HepG2 (cell line): ENCODE measurements around the gene BSG. TPM values are rescaled to one million over a fixed set of nuclear protein-coding genes. Genes with fewer than 3 reads are reported as not detected.

Source experiments
- ASH2L ChIP-seq: fragments of 300-600, 200-600 bp; sonication (generic); IDR thresholded peaks from 2 replicates; pipeline ENCODE4 v1.7.0; 2017; ENCODE audit warnings: low read depth, mild to moderate bottlenecking, moderate library complexity, mixed read lengths, low read length; ENCODE audit not compliant: insufficient read length
- MAFF ChIP-seq: IDR thresholded peaks from 2 replicates; pipeline ENCODE4 v1.6.1; 2011; ENCODE audit warnings: low read depth, low read length, improper control_type of control experiment
- MAFK ChIP-seq, 2 experiments: IDR thresholded peaks in 1 of 2; conservative IDR thresholded peaks in 1 of 2; 2 replicates each; pipeline ENCODE4 v1.6.1; 2011; ENCODE audit warnings: improper control_type of control experiment in 2 of 2, low read length in 2 of 2
- SOX5 ChIP-seq: IDR thresholded peaks from 2 replicates; pipeline ENCODE4 v1.6.1; 2016; ENCODE audit warnings: borderline replicate concordance
- YEATS2 ChIP-seq: sonication (generic); formaldehyde crosslinking; IDR thresholded peaks from 2 replicates; pipeline ENCODE4 v1.4.0; 2020; ENCODE audit warnings: missing genetic modification reagents, borderline replicate concordance
- ZC3H4 ChIP-seq: sonication (generic); formaldehyde crosslinking; IDR thresholded peaks from 2 replicates; pipeline ENCODE4 v1.4.0; 2020; ENCODE audit warnings: missing genetic modification reagents, borderline replicate concordance
- ZNF20 ChIP-seq: sonication (generic); formaldehyde crosslinking; IDR thresholded peaks from 2 replicates; pipeline ENCODE4 v1.4.0; 2020; ENCODE audit warnings: mild to moderate bottlenecking, moderate library complexity, missing genetic modification reagents
- ZNF326 ChIP-seq: sonication (generic); formaldehyde crosslinking; IDR thresholded peaks from 2 replicates; pipeline ENCODE4 v1.4.0; 2020; ENCODE audit warnings: missing genetic modification reagents, borderline replicate concordance
- ZNF572 ChIP-seq: sonication (generic); formaldehyde crosslinking; IDR thresholded peaks from 2 replicates; pipeline ENCODE4 v1.5.1; 2020; ENCODE audit warnings: mild to moderate bottlenecking, missing genetic modification reagents
- polyA plus RNA-seq, 8 experiments: library from polyadenylated mRNA; depleted of rRNA in 3 of 8; stranded (reverse) in 7 of 8; unstranded in 1 of 8; fragments of >200 nt; fragmentation: Illumina TruSeq in 4 of 8; extraction: Trizol in 4 of 8; gene quantifications; 2 replicates each; pipeline versions ENCODE4 v1.2.1 to v1.2.3, GENCODE V29; 2011 to 2016; ENCODE audit warnings: low read depth in 4 of 8, missing spikeins in 1 of 8, mixed read lengths in 1 of 8; ENCODE audit not compliant: insufficient read depth in 1 of 8
- total RNA-seq, 5 experiments: library from RNA; depleted of rRNA; stranded (reverse); fragments of >200 nt; fragmentation: Illumina TruSeq; extraction: Trizol; gene quantifications; 2 replicates each; pipeline ENCODE4 v1.2.3, GENCODE V29; 2016; ENCODE audit warnings: low read depth in 1 of 5
- TF ChIP-seq, protein P1 (sequence below): sonication (generic); formaldehyde crosslinking; conservative IDR thresholded peaks from 2 replicates; pipeline ENCODE4 v1.5.0; 2020; ENCODE audit warnings: missing genetic modification reagents
- TF ChIP-seq, protein P2 (sequence below): sonication (generic); formaldehyde crosslinking; IDR thresholded peaks from 2 replicates; pipeline ENCODE4 v1.9.0; 2021; ENCODE audit warnings: missing genetic modification reagents, mild to moderate bottlenecking, borderline replicate concordance
- TF ChIP-seq, protein P3 (sequence below): conservative IDR thresholded peaks from 2 replicates; pipeline ENCODE4 v1.6.1; 2018; ENCODE audit warnings: missing genetic modification reagents
- TF ChIP-seq, protein P4 (sequence below): sonication (generic); formaldehyde crosslinking; IDR thresholded peaks from 2 replicates; pipeline ENCODE4 v1.5.1; 2020; ENCODE audit warnings: missing genetic modification reagents, mild to moderate bottlenecking, borderline replicate concordance
- TF ChIP-seq, protein P5 (sequence below): sonication (generic); formaldehyde crosslinking; IDR thresholded peaks from 2 replicates; pipeline ENCODE4 v1.4.0; 2020; ENCODE audit warnings: mild to moderate bottlenecking, missing genetic modification reagents
- TF ChIP-seq, protein P6 (sequence below): sonication (generic); formaldehyde crosslinking; IDR thresholded peaks from 2 replicates; pipeline ENCODE4 v1.5.0; 2020; ENCODE audit warnings: missing genetic modification reagents, mild to moderate bottlenecking, borderline replicate concordance

Gene BSG
- total and polyA plus RNA-seq, 2 of the 13 experiments (the other 11 are each of a cell fraction or from before 2014, with no cell fraction given) = 309 to 754 TPM

DNA sequence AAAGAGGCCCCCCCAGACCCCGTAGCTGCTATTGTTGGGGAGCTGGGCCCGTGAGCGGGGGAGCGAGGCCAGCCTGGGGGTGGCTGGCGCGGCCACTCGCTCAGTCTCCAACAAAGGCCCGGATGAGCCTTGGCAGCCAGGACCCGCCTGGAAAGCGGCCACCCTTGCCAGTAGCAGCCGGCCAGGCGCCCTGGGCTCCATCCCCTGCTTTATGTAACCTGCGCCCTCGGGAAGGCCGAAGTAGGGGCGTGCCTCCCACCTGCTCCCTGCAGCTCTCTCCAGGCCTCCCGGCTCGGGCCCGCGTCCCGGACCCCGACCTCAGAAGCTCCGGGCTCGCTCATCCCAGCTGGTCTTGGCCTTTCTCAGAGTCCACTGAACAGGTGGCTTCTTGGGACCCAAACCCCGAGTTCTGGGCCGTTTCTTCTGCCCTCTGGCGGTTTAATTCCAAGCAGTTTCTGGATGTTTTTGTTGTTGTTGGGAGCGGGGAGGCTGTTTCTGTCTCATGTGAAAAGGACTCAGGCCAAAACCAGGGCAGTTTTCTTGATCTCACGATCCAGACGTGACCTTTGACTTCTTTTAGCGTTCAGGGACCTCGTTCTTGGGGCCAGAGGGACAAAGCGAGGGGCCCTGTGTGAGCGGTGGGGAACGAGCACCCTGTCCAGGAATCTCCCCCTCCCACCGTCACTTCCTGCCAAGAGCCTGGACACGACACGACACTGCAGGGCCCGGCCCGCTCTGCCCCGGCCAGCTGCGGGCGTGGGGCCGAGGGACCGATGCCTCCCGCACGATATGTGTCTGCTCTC is 39.6 kb upstream of the BSG start (continued):
- TF ChIP-seq, protein P1, sequence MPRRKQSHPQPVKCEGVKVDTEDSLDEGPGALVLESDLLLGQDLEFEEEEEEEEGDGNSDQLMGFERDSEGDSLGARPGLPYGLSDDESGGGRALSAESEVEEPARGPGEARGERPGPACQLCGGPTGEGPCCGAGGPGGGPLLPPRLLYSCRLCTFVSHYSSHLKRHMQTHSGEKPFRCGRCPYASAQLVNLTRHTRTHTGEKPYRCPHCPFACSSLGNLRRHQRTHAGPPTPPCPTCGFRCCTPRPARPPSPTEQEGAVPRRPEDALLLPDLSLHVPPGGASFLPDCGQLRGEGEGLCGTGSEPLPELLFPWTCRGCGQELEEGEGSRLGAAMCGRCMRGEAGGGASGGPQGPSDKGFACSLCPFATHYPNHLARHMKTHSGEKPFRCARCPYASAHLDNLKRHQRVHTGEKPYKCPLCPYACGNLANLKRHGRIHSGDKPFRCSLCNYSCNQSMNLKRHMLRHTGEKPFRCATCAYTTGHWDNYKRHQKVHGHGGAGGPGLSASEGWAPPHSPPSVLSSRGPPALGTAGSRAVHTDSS (CRISPR knock-in tag) = no peak
- TF ChIP-seq SOX5 (CRISPR knock-in tag) = no peak; the same call in 1 of the 2 replicates
- TF ChIP-seq MAFF = no peak
- TF ChIP-seq ZC3H4 = no peak
- no peak; the same call in 1 of the 2 replicates for TF ChIP-seq YEATS2 (CRISPR knock-in tag)
- TF ChIP-seq, protein P2, sequence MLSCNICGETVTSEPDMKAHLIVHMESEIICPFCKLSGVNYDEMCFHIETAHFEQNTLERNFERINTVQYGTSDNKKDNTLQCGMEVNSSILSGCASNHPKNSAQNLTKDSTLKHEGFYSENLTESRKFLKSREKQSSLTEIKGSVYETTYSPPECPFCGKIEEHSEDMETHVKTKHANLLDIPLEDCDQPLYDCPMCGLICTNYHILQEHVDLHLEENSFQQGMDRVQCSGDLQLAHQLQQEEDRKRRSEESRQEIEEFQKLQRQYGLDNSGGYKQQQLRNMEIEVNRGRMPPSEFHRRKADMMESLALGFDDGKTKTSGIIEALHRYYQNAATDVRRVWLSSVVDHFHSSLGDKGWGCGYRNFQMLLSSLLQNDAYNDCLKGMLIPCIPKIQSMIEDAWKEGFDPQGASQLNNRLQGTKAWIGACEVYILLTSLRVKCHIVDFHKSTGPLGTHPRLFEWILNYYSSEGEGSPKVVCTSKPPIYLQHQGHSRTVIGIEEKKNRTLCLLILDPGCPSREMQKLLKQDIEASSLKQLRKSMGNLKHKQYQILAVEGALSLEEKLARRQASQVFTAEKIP = no peak
- TF ChIP-seq, protein P3, sequence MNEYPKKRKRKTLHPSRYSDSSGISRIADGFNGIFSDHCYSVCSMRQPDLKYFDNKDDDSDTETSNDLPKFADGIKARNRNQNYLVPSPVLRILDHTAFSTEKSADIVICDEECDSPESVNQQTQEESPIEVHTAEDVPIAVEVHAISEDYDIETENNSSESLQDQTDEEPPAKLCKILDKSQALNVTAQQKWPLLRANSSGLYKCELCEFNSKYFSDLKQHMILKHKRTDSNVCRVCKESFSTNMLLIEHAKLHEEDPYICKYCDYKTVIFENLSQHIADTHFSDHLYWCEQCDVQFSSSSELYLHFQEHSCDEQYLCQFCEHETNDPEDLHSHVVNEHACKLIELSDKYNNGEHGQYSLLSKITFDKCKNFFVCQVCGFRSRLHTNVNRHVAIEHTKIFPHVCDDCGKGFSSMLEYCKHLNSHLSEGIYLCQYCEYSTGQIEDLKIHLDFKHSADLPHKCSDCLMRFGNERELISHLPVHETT (CRISPR knock-in tag) = no peak
- TF ChIP-seq, protein P4, sequence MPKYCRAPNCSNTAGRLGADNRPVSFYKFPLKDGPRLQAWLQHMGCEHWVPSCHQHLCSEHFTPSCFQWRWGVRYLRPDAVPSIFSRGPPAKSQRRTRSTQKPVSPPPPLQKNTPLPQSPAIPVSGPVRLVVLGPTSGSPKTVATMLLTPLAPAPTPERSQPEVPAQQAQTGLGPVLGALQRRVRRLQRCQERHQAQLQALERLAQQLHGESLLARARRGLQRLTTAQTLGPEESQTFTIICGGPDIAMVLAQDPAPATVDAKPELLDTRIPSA (CRISPR knock-in tag) = no peak
- TF ChIP-seq, protein P5, sequence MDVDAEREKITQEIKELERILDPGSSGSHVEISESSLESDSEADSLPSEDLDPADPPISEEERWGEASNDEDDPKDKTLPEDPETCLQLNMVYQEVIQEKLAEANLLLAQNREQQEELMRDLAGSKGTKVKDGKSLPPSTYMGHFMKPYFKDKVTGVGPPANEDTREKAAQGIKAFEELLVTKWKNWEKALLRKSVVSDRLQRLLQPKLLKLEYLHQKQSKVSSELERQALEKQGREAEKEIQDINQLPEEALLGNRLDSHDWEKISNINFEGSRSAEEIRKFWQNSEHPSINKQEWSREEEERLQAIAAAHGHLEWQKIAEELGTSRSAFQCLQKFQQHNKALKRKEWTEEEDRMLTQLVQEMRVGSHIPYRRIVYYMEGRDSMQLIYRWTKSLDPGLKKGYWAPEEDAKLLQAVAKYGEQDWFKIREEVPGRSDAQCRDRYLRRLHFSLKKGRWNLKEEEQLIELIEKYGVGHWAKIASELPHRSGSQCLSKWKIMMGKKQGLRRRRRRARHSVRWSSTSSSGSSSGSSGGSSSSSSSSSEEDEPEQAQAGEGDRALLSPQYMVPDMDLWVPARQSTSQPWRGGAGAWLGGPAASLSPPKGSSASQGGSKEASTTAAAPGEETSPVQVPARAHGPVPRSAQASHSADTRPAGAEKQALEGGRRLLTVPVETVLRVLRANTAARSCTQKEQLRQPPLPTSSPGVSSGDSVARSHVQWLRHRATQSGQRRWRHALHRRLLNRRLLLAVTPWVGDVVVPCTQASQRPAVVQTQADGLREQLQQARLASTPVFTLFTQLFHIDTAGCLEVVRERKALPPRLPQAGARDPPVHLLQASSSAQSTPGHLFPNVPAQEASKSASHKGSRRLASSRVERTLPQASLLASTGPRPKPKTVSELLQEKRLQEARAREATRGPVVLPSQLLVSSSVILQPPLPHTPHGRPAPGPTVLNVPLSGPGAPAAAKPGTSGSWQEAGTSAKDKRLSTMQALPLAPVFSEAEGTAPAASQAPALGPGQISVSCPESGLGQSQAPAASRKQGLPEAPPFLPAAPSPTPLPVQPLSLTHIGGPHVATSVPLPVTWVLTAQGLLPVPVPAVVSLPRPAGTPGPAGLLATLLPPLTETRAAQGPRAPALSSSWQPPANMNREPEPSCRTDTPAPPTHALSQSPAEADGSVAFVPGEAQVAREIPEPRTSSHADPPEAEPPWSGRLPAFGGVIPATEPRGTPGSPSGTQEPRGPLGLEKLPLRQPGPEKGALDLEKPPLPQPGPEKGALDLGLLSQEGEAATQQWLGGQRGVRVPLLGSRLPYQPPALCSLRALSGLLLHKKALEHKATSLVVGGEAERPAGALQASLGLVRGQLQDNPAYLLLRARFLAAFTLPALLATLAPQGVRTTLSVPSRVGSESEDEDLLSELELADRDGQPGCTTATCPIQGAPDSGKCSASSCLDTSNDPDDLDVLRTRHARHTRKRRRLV (CRISPR knock-in tag) = 0 out of 2 replicates have a peak, but pooled peaks have one; percentile 34
- no peak for TF ChIP-seq ZNF326 (CRISPR knock-in tag)
- TF ChIP-seq ZNF572 (CRISPR knock-in tag) = no peak
- TF ChIP-seq, protein P6, sequence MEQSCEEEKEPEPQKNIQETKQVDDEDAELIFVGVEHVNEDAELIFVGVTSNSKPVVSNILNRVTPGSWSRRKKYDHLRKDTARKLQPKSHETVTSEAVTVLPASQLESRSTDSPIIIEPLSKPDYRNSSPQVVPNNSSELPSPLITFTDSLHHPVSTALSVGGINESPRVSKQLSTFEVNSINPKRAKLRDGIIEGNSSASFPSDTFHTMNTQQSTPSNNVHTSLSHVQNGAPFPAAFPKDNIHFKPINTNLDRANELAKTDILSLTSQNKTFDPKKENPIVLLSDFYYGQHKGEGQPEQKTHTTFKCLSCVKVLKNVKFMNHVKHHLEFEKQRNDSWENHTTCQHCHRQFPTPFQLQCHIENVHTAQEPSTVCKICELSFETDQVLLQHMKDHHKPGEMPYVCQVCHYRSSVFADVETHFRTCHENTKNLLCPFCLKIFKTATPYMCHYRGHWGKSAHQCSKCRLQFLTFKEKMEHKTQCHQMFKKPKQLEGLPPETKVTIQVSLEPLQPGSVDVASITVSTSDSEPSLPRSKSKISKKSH = no peak
- TF ChIP-seq MAFK (conservative IDR thresholded peaks at IDR 0.05 in 1 of 2, IDR thresholded peaks at IDR 0.05 in 1 of 2; ENCODE audit: low read length in 2 of 2) = no peak
- peak; percentile 39; the same call in 1 of the 2 replicates for TF ChIP-seq ZNF20 (CRISPR knock-in tag)
- peak; percentile 37 for TF ChIP-seq ASH2L
